MM.1S (cell line): ENCODE measurements around the gene GNLY.

Experiments used
- DNase-seq: peaks from one replicate; pipeline ENCODE4 v3.0.0-alpha.2; 2015
- H2AFZ ChIP-seq: fragments of 300-600 bp; sonication (generic); 2 replicates; pipeline ENCODE4 v1.6.0; 2016; ENCODE audit warnings: antibody characterized with exemption, low read length
- H3F3A ChIP-seq: fragments of 300-600 bp; sonication (generic); 2 replicates; pipeline ENCODE4 v1.6.1; 2016; ENCODE audit warnings: mild to moderate bottlenecking, antibody characterized with exemption, low read length, moderate library complexity, mixed read lengths; ENCODE audit not compliant: insufficient read depth
- H3K27ac ChIP-seq: fragments of 300-600 bp; sonication (generic); 2 replicates; pipeline ENCODE4 v1.5.1; 2016; ENCODE audit warnings: mild to moderate bottlenecking, low read length
- H3K27me3 ChIP-seq: fragments of 300-600 bp; sonication (generic); replicated peaks from 2 replicates; pipeline ENCODE4 v1.6.0; 2016; ENCODE audit warnings: low read length; ENCODE audit not compliant: insufficient read depth
- H3K36me3 ChIP-seq: fragments of 300-600 bp; sonication (generic); replicated peaks from 2 replicates; pipeline ENCODE4 v1.6.1; 2016; ENCODE audit warnings: mild to moderate bottlenecking, low read length, mixed read lengths; ENCODE audit not compliant: insufficient read depth
- H3K4me1 ChIP-seq: fragments of 300-600 bp; sonication (generic); 2 replicates; pipeline ENCODE4 v1.6.1; 2016; ENCODE audit warnings: low read length, mixed read lengths
- H3K4me2 ChIP-seq: fragments of 300-600 bp; sonication (generic); 2 replicates; pipeline ENCODE4 v1.6.0; 2016; ENCODE audit warnings: low read depth, low read length
- H3K4me3 ChIP-seq: fragments of 300-600 bp; sonication (generic); 2 replicates; pipeline ENCODE4 v1.5.1; 2016; ENCODE audit warnings: low read length, mixed read lengths
- H3K79me2 ChIP-seq: fragments of 300-600 bp; sonication (generic); 2 replicates; pipeline ENCODE4 v1.6.1; 2016; ENCODE audit warnings: mixed run types, low read length, mixed read lengths
- H3K9ac ChIP-seq: fragments of 300-600 bp; sonication (generic); 2 replicates; pipeline ENCODE4 v1.6.1; 2016; ENCODE audit warnings: low read length, mixed read lengths
- H3K9me2 ChIP-seq: fragments of 300-600 bp; sonication (generic); replicated peaks from 2 replicates; pipeline ENCODE4 v1.6.1; 2016; ENCODE audit warnings: mild to moderate bottlenecking, low read length, mixed read lengths; ENCODE audit not compliant: insufficient read depth
- H3K9me3 ChIP-seq: fragments of 300-600 bp; sonication (generic); replicated peaks from 2 replicates; pipeline ENCODE4 v1.6.1; 2016; ENCODE audit warnings: mild to moderate bottlenecking, low read length, mixed read lengths; ENCODE audit not compliant: insufficient read depth
- H4K20me1 ChIP-seq: fragments of 300-600 bp; sonication (generic); 2 replicates; pipeline ENCODE4 v1.6.1; 2016; ENCODE audit warnings: mild to moderate bottlenecking, low read length, moderate library complexity, mixed read lengths; ENCODE audit not compliant: insufficient read depth
- EZH2 ChIP-seq: fragments of 300-600 bp; sonication (generic); optimal IDR thresholded peaks from 2 replicates; pipeline ENCODE3; 2017; ENCODE audit warnings: low read depth, mild to moderate bottlenecking, antibody characterized with exemption, low read length, mixed read lengths
- EZH2phosphoT487 ChIP-seq: fragments of 300-600 bp; sonication (generic); IDR thresholded peaks from 2 replicates; pipeline ENCODE4 v1.6.1; 2018; ENCODE audit warnings: antibody characterized with exemption, low read length
- TF ChIP-seq, protein P1 (sequence below): fragments of 300-600 bp; sonication (generic); IDR thresholded peaks from 2 replicates; pipeline ENCODE4 v1.5.1; 2016; ENCODE audit warnings: antibody characterized with exemption, low read length, mixed read lengths

GNLY gene

DNA sequence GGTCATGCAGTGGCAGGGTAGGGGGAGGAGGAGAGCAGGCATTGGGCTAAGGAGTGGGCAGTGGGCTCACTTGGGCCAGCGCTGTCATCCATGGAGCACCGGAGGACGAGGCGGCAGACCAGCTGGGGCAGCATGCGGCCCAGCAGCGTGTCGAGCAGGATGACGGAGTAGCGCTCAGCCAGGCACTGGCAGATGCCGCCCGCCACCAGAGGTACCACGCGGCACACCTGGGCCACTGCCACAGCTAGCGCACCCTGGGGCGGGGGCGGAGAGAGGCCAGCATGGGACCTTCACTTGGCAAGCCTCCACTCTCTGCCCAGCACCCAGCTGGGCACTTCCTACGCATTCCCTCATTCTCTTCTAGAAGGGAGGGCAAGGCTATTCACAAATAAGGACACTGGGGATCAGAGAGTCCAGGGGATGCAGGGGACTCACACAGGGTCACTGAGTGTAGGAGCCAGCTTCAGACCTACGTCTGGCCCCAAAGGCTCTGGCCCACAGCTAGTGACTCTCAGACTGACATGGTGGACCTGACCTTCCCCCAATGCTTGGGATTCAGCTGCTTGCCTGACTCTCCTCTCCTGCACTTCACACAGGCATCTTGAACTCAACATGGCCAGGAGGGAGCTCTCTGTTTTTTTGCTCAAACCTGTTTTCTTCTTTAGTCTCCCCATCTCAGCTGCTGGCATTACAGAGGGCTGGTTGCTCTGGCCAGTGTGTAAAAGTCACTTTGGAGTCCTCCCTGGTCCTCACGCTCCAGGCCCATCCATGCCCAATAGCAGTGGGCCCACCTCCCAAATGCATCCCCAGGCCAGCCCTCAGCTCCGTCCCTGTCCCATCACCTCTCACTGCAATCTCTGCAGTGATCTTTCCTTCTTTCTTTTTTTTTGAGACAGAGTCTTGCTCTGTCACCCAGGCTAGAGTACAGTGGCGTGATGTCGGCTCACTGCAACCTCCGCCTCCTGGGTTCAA, 30.3 kb upstream of the GNLY start:
- no peaks in the 10 kb centered on the region for H3K4me1 ChIP-seq
- no peaks in the 10 kb centered on the region for H3K9me3 ChIP-seq
- H2AFZ ChIP-seq: no peak overlapping the region
- no peaks in the 10 kb centered on the region for H3K36me3 ChIP-seq
- no peak overlapping the region for H3K27ac ChIP-seq
- H4K20me1 ChIP-seq: no peaks in the 10 kb centered on the region
- TF ChIP-seq, protein P1, sequence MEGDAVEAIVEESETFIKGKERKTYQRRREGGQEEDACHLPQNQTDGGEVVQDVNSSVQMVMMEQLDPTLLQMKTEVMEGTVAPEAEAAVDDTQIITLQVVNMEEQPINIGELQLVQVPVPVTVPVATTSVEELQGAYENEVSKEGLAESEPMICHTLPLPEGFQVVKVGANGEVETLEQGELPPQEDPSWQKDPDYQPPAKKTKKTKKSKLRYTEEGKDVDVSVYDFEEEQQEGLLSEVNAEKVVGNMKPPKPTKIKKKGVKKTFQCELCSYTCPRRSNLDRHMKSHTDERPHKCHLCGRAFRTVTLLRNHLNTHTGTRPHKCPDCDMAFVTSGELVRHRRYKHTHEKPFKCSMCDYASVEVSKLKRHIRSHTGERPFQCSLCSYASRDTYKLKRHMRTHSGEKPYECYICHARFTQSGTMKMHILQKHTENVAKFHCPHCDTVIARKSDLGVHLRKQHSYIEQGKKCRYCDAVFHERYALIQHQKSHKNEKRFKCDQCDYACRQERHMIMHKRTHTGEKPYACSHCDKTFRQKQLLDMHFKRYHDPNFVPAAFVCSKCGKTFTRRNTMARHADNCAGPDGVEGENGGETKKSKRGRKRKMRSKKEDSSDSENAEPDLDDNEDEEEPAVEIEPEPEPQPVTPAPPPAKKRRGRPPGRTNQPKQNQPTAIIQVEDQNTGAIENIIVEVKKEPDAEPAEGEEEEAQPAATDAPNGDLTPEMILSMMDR: no peak
- no peak for TF ChIP-seq EZH2phosphoT487
- TF ChIP-seq EZH2: no peak
- no peak overlapping the region for H3K4me3 ChIP-seq
- H3K27me3 ChIP-seq: no peaks in the 10 kb centered on the region
- DNase-seq: no peak
- no peak overlapping the region for H3K9ac ChIP-seq
- H3K79me2 ChIP-seq: no peaks in the 10 kb centered on the region
- no peaks in the 10 kb centered on the region for H3K9me2 ChIP-seq
- H3F3A ChIP-seq: no peaks in the 10 kb centered on the region
- no peak overlapping the region for H3K4me2 ChIP-seq

DNA sequence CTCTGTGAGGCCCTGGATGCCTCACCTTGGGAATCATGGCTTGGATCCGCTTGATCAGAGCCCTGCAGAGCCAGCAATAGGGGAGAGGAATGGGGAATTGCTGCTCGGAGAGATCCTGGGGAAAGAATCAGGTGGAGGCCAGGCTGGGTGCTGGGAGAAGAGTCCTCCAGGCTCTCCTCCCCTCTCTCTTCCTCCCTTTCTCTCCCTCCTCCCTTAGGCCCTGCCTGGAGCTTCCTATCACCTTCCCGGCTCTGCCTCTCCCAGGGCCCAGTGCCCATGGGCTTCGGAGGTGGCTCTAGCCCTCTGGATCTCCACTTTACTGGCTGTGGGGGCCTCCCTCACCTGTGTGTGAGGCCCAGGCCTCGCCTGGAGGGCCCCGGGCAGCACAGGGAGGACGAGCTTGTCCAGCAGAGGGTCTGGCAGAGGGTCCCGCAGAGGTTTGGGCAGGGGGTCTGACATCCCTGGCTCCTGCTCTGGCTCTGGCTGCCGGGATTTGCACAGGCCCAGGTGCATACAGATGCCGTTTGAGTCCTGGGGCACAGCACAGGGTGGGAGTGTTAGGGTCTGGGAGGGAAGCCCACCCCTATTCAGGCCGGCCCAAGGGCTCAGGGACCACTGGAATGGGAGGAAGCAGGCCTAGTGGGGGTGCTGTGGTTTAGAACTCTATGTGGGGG, 28.8 kb upstream of the GNLY start:
- no peak overlapping the region for H2AFZ ChIP-seq
- no peak overlapping the region for H3K4me3 ChIP-seq
- no peak for DNase-seq
- H3K27me3 ChIP-seq: no peaks in the 10 kb centered on the region
- H3K9me2 ChIP-seq: no peaks in the 10 kb centered on the region
- no peaks in the 10 kb centered on the region for H3F3A ChIP-seq
- H3K27ac ChIP-seq: no peak overlapping the region
- H3K9ac ChIP-seq: no peak overlapping the region
- no peaks in the 10 kb centered on the region for H3K36me3 ChIP-seq
- H3K79me2 ChIP-seq: no peaks in the 10 kb centered on the region
- no peaks in the 10 kb centered on the region; the same call in 1 of the 2 replicates for H3K4me1 ChIP-seq
- TF ChIP-seq, protein P1: no peak
- TF ChIP-seq EZH2phosphoT487 (no peak), EZH2 (no peak)
- H4K20me1 ChIP-seq: no peaks in the 10 kb centered on the region
- no peak overlapping the region for H3K4me2 ChIP-seq
- no peaks in the 10 kb centered on the region for H3K9me3 ChIP-seq

DNA sequence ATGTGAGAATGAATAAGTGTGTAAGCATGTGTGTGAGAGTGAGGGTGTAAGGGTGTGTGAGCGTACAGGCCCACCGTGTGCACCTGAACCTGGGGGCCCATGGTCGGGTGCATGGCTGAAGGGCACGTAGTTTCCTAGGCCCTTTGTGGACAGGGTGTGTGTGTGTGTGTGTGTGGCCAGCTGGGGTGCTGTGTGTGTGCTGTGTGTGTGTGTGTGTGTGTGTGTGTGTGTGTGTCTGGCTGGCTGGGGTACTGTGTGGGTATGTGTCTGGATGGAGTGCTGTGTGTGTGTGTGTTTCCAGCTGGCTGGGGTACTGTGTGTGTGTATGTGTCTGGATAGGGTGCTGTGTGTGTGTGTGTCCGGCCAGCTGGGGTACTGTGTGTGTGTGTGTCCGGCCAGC, 28.1 kb upstream of the GNLY start:
- H3K4me2 ChIP-seq: no peak overlapping the region
- no peak overlapping the region for H2AFZ ChIP-seq
- no peak for TF ChIP-seq EZH2
- no peak for TF ChIP-seq EZH2phosphoT487
- TF ChIP-seq, protein P1: no peak
- no peaks in the 10 kb centered on the region for H3K27me3 ChIP-seq
- H3K9me2 ChIP-seq: no peaks in the 10 kb centered on the region
- DNase-seq: no peak
- H3K27ac ChIP-seq: no peak overlapping the region
- no peaks in the 10 kb centered on the region for H4K20me1 ChIP-seq
- no peaks in the 10 kb centered on the region for H3K36me3 ChIP-seq
- H3K9me3 ChIP-seq: no peaks in the 10 kb centered on the region
- no peak overlapping the region for H3K4me3 ChIP-seq
- H3K79me2 ChIP-seq: no peaks in the 10 kb centered on the region
- no peaks in the 10 kb centered on the region; the same call in 1 of the 2 replicates for H3K4me1 ChIP-seq
- no peaks in the 10 kb centered on the region for H3F3A ChIP-seq
- H3K9ac ChIP-seq: no peak overlapping the region
